GM21529 (cell line): ENCODE measurements around the gene AP4M1.
A peak's percentile ranks its signal among the peaks of the same experiment; 100 is the strongest.

Experiments used
- ATAC-seq: cut with Tn5 transposase; IDR thresholded peaks from one replicate; pipeline ENCODE4 v1.9.1; 2021; ENCODE audit not compliant: unreplicated experiment

Gene AP4M1

DNA sequence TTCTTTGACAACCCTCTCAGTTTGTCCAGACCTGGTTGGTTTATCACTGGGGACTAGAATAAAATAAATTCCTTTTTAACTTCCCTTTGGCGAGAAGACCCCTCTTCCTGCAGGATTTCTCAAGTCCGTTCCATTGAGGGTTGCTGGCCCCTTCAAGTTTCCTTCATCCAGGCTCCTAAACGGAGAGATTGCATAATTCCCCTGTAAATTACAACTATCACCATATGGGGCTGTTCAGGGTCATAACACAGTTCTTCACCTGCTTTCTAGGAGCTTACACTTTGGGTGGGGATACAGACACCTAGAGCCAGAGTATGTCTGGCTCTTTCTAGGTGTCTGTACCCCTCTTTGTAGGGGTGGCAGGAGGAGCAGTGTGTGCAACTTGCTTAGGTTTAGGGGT is 15.9 kb upstream of the AP4M1 start:
- no peak for ATAC-seq

DNA sequence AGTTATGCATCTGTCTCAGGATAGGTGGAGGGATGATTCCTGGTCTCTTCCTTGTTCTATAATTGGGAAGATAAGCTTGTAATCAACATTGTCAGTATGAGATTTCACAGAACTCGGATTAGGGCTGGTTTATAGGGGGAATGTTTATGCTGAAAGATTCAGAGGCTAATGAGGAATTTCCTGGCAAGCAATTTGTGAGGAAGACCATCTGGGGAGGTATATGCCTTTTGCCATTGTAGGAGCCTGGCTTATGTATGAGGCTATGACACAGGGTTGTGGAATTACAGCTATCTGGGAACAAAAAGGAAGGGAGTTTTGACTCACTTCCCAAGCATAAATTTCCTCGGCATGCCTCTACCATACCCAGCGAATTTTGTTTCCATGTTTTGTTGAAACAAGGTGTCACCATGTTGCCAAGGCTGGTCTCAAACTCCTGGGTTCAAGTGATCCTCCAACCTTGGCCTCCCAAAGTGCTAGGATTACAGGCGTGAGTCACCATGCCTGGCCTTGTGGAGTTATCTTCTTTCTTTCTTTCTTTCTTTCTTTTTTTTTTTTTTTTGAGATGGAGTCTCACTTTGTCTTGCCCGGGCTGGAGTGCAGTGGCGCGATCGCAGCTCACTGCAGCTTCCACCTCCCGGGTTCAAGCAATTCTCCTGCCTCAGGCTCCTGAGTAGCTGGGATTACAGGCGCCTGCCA is 14.2 kb upstream of the AP4M1 start:
- no peak for ATAC-seq

DNA sequence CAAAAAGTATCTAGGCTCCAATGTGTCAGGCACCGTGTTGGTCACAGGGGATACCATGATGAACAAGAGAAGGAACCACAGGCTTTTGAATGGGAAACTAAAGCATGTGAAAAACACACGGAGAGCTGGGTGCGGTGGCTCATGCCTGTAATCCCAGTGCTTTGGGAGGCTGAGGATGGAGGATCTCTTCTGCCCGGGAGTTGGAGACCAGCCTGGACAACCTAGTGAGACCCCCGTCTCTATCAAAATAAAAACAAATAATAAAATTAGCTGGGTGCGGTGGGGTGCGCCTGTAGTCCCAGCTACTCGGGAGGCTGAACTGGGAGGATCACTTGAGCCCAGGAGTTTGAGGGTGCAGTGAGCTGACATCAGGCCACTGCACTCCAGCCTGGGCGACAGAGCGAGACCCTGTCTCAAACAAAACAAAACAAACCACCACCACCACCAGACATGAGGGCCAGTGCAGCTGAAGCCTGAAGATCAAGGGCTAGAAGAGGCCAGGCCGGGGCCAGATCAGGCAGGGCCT is 13.3 kb upstream of the AP4M1 start:
- ATAC-seq: no peak

DNA sequence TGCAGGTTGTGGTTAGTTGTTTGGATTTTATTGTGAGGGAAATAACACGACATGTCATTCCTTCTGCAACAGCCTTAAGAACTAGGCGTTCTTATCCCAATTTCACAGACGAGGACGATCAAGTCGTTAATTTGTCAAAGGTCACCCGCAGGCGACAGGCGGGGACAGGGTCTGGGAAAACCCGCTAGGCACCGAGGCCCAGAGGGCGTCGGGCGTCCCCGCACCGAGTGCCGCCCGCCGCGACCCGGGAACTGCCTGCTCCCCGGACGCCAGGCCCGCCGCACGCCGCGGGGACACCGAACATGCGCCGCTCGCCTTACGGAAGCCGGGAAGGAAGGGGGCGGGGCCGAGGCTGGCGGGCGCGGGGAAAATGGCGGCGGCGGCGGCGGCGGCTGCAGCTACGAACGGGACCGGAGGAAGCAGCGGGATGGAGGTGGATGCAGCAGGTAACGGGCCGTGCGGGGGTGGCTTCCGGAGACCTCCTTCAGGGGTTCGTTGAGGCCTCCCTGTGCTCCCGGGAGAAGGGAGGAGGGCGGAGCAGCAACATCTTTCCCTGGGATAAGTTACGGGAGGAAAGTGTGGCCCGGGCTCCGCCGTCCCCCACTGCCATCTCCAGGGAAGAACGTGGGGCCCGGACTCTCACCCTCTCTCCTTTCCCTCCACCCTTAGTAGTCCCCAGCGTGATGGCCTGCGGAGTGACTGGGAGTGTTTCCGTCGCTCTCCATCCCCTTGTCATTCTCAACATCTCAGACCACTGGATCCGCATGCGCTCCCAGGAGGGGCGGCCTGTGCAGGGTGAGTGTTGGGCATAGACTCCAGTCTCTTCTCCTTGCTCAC is 12.6 kb upstream of the AP4M1 start, which contains the start of gene COPS6:
COPS6 (plus strand) TSS at position 349 of the 837 bp plus-strand sequence; CDS start at position 371, 22 bp downstream.
- peak; percentile 68 for ATAC-seq

DNA sequence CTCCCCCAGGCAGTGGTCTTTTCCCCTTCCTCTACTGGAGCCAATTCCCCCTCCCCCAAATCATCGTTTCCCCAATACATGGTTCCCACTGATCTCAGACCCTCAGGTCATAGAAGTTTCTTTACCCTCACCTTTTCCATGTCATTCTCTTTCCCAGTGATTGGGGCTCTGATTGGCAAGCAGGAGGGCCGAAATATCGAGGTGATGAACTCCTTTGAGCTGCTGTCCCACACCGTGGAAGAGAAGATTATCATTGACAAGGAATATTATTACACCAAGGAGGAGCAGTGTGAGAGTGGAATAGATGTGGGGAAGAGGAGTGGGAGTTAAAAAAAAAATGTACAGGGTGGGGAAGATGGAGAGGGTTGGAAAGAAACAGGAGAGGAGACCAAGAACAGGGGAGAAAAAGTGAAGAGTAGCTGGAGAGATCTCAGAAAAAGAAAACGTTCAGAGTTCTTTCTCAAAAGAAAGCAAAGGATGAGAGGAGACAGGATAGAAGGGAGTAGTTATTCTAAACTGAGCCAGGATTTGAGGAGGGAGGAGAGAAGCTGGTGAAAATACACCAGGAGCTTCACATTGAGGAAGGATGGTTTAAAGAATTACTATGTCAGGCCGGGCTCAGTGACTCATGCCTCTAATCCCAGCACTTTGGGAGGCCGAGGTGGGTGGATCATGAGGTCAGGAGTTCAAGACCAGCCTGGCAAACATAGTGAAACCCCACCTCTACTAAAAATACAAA is 11.8 kb upstream of the AP4M1 start:
- ATAC-seq: no peak

DNA sequence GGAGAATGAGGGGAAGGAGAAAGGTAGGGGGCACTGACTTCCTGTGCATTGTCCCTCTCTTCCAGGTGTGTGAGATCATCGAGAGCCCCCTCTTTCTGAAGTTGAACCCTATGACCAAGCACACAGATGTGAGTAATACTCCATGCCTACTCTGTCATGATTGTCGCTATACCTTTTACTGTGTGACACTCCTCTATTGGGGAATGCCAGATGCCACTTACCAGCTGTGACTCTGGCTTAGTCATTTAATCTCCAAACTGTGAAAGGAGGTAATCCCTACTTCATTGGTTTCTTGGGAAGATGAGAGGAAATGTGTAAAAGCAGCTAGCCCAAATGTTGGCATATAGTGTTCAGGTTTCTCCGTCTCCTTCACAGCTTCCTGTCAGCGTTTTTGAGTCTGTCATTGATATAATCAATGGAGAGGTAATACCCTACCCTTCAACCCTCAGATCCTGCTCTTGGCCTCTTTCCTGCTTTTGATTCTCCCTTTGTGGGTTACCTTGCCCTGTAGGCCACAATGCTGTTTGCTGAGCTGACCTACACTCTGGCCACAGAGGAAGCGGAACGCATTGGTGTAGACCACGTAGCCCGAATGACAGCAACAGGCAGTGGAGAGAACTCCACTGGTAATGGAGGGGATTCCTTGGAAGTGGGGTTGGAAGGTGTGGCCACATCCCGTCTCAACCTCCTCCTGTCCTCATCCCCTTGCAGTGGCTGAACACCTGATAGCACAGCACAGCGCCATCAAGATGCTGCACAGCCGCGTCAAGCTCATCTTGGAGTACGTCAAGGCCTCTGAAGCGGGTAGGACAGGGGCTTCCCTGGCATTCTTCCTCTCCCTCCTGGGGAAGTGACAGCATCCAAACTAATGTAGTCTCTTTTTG is 10.7 kb upstream of the AP4M1 start:
- no peak for ATAC-seq

DNA sequence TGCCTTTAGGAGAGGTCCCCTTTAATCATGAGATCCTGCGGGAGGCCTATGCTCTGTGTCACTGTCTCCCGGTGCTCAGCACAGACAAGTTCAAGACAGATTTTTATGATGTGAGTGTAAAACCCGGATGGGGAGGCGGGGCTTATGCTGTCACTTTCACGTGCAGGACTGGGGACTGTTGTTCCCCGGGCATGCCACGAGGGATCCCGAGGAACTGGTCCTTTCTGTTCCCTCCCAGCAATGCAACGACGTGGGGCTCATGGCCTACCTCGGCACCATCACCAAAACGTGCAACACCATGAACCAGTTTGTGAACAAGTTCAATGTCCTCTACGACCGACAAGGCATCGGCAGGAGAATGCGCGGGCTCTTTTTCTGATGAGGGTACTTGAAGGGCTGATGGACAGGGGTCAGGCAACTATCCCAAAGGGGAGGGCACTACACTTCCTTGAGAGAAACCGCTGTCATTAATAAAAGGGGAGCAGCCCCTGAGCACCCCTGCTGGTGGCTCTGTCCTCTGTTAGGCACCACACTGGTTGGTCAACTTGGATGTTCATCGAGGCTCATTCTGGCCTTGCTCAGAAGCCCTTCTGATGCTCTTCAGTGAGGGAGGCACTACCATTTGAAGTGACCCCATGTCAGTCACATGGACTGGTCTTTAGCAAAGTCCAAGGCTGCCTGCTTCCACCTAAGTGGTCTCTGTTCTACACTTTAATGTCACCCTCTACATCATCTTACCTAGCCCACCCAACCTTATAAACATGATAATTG is 9.8 kb upstream of the AP4M1 start:
- no peak for ATAC-seq

DNA sequence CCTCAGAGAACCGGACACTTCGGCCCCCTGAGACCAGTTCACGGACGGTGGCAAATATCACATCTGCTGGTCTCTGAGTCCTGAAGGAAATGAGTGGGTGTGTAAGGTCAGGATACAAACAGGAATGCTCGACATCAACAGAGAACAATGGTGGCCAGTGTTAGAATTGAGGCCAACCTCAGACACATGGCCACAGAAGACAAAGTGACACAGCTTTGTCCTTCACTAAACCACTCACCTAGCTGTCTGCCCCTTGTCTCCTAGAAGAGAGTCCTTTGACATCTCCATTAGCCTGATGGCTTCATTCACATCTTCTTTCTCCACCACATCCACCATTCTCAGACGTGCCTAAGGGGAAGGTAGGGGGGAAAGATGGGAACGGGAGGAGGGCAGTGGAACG is 8.4 kb upstream of the AP4M1 start:
- ATAC-seq: no peak

DNA sequence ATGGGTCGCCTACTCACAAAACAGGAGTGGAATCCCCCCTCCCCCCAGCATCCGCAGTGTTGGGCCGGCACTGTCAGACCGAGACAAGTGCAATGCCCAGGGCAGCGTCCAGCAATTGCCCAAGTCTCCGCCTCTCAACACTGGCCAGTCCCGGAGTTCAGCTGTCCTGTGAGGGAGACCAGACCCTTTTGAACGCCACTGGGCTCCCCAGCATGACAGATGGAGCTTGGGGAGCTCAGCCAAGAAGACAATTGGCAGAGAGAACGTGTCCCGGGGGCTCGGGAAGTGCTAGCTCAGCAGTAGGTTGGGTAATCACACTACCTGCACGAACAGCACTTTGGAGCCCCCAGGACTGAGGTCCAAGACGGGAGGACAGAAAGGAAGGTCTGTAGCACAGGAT is 7.9 kb upstream of the AP4M1 start:
- ATAC-seq: no peak

DNA sequence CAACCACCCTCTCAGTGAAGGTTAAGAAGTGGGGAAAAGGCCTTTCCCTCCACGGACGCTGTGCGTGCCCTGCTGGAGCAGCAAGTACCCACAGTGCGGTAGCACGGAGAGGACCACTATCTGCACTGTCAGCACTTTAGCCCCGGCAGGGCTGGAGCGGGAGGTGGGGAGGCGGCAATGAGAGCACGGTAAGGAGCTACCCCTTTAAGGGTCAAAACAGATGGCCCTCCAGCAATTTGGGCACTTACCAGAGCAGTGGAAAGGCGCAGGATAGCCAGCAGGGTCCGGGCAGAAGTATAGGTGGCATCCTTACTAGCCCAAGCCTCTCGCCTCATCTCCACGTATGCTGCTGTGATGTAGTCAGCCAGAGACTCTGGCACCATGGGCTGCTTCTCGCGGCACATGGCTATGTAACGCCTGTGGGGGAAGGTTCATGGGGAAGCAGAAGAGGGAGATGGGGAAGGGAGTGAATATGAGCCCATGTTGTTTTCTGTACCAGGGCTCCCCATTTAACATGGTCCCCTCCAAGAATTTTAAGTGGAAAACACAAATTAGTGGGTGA is 7.4 kb upstream of the AP4M1 start:
- ATAC-seq: no peak

DNA sequence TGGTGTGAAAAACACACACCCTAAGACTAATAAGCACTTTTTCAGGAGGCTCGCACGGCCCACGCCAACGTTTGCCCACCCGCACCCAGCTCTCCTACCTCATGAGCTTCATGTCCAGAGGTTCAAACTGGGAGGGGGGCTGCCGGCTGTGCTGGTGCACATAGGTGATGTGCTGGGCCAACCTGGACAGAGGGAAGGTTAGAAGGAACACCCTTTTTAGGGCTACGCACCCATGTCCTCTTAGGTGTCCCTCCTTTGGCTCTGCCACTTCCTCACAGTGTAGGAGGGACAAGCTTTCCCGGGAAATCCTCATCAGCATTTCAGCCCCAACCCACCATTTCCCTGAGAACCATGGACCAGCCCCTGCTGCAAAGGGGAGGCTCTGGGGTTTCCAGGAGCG is 6.2 kb upstream of the AP4M1 start:
- no peak for ATAC-seq

DNA sequence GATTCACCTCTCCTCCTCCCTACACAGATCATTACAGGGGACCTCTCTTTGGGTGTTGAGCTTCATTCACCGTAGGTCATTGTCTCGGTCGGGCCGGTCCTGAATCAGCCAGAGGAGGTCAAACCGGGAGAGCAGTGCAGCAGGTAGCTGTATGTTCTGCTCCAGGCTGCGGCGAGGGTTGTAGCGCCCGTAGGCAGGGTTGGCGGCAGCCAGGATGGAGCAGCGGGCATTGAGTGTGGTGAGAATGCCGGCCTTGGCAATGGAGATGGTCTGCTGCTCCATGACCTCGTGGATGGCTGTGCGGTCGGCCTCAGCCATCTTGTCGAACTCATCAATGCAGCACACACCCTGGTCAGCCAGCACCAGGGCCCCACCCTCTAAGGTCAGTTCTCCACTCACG is 5.7 kb upstream of the AP4M1 start:
- ATAC-seq: no peak

DNA sequence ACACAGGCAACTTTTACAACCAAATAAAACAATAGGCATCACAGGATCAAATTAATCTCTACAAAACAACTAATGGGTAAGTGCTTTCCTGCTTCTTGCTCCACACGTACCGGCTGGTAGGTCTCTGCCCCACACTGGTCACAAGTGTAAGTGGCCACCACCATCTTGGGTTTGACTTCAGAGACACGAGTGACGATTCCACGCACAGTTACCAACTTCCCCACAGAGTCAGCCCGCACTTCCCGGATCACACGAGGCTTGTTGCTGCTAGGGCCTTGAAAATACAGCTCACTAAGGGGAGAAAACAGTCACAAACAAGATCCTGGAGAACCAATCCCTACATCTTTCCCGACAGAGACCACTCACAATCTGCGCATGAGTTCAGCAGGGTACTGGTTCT is 2.5 kb upstream of the AP4M1 start:
- ATAC-seq: no peak

DNA sequence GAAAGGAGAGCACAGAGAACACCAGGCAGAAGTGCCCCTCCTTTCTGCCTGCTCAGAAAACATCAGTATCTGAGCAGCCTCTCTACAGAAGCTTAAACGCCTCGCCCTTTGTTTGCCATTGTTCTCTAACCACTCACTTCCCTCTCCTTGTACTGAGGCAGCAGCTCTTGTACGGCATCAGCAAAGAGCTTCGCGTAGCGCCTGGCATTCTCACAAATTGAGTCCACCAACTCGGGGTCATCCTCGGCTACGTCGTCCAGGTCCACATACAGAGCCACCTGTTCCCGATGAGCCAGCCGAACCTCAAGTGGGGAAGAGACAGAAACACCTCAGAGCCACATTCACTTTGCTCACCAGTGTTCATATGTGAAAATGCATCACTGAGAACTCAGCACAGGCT is 2.0 kb upstream of the AP4M1 start:
- ATAC-seq: no peak

DNA sequence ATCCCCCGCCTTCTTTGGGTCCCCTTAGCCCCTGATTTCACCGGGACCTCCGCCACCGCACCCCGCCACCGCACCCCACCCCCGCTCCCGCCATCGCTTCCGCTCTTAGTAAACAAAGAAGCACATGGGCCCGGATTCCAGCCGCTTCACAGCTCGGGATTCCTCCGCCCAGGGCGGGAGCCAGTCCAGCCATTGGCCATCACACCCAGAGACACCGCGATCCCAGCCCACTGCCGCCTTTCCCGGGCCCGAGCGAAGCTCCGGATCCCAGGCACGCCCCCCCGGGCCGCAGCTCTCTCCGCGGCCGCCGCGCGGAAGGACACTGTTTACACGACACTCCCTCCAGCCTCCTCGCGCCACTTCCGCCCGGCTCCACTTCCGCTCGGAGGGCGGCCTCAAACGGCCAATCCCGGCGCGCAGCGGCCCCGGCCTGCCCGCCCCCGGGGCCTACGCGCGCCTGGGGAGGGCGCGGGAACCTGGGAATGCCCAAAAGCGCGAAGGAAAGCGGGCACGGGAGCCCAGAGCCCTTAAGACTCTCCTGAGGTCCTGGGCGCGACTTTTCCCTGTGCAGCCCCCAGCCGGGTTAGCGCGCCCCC is 925 bp upstream of the AP4M1 start:
- ATAC-seq: peak; percentile 63

DNA sequence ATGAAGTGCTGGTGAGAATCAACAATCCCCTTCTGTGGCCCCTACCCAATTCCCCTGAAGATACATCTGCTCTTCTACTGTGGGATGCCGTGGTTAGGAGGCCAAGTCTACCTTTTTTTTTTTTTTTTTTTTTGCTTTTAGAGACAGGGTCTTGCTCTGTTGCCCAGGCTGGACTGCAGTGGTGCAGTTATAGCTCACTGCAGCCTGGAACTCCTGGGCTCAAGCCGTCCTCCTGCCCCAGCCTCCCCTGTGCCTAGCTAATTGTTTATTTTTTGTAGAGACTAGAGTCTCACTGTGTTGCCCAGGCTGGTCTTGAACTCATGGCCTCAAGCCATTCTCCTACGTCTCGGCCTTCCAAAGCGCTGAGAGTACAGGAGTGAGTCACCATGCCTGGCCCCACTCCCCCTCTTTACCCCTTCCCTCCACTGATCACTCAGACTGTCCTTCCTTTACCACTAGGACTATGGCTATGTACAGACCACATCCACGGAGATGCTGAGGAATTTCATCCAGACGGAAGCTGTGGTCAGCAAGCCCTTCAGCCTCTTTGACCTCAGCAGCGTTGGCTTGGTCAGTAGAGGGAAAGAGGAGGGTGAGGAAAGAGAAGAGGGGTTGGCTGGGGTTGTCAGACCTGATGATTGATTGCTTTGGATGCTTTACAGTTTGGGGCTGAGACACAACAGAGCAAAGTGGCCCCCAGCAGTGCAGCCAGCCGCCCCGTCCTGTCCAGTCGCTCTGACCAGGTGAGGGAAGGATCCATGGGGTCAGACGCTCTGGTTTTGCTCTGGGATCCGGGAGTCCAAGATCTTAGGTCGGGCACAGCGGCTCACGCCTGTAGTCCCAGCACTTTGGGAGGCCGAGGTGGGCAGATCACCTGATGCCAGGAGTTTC is 1.8 kb downstream of the AP4M1 start:
- no peak for ATAC-seq

DNA sequence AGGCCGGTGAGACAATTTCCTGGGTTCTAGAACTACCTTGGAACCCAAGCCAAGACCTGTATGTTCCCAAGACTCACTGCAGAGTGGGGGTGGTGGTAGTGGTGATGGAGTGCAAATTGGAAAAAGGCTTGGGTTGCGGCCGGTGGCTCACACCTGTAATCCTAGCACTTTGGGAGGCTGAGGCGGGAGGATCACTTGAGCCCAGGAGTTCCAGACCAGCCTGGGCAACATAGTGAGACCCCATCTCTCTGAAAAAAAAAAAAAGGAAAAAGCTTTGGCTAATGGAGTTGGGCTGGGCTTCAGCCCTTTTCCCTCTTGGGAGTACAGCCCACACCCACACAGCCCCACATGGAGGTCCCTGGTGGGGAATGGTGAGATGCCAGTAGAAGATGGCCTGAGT is 4.1 kb downstream of the AP4M1 start:
- no peak for ATAC-seq

DNA sequence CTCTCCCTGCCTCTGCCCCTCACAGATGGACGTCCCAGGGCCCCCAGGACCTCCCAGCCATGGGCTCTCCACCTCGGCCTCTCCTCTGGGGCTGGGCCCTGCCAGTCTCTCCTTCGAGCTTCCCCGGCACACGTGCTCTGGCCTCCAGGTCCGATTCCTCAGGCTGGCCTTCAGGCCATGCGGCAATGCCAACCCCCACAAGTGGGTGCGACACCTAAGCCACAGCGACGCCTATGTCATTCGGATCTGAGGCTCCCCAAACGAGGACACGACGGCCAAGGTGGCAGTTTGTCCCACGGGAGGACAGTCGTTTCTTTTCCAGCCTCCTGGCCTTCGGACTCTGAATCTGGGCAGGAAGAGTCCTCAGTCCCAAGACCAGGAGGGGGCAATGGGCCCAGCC is 5.2 kb downstream of the AP4M1 start:
- no peak for ATAC-seq
